ENCODE measurements around the gene IFNA8. TPM values are rescaled to one million over a fixed set of nuclear protein-coding genes. Genes with fewer than 3 reads are reported as not detected.
A peak's percentile ranks its signal among the peaks of the same experiment; 100 is the strongest.
"Not testable (repeated sequence)": the region's sequence is repeated elsewhere in the genome, so short reads cannot be mapped to it uniquely, and the experiment has no call there.

Gene IFNA8
- total RNA-seq, 1 donor from 2014 or later = not detected

GRCh38 chr9:21415493-21416267, 6.8 kb downstream of the IFNA8 start:
- FAIRE-seq (no peak), DNase-seq (ENCODE audit: low spot score in 2 of 2) (no peak)

GRCh38 chr9:21428235-21428634, 19.3 kb downstream of the IFNA8 start:
- DNase-seq (ENCODE audit: low spot score in 2 of 2) (no peak), FAIRE-seq (no peak)

- no peak for DNase-seq (ENCODE audit: low spot score in 2 of 2)
- FAIRE-seq = no peak
Measured at GRCh38 chr9:21429191-21429590, 20.3 kb downstream of the IFNA8 start.

- DNase-seq (ENCODE audit: low spot score in 2 of 2) = no peak
- FAIRE-seq = no peak
Measured at GRCh38 chr9:21432672-21433425, 23.9 kb downstream of the IFNA8 start.

- DNase-seq (ENCODE audit: low spot score in 2 of 2) (peak in 1 of 2 donors; percentile 6), FAIRE-seq (peak; percentile 59)
Measured at GRCh38 chr9:21434202-21435014, 25.5 kb downstream of the IFNA8 start.

GRCh38 chr9:21435015-21435383, 26.1 kb downstream of the IFNA8 start:
- not testable (repeated sequence) for DNase-seq (ENCODE audit: low spot score in 2 of 2); FAIRE-seq

- DNase-seq (ENCODE audit: low spot score in 2 of 2) = no peak
- FAIRE-seq = peak; percentile 89
Measured at GRCh38 chr9:21440139-21440538, 31.2 kb downstream of the IFNA8 start, which contains the start of gene IFNA1. IFNA1 (plus strand) TSS chr9:21440439; CDS start chr9:21440508, 69 bp downstream.

GRCh38 chr9:21443849-21444625, 35.1 kb downstream of the IFNA8 start:
- DNase-seq (ENCODE audit: low spot score in 2 of 2) (no peak), FAIRE-seq (no peak)

- FAIRE-seq; DNase-seq (ENCODE audit: low spot score in 2 of 2): not testable (repeated sequence)
Measured at GRCh38 chr9:21449312-21449711, 40.4 kb downstream of the IFNA8 start.

GRCh38 chr9:21450733-21451394, 41.9 kb downstream of the IFNA8 start:
- no peak for FAIRE-seq
- DNase-seq (ENCODE audit: low spot score in 2 of 2) = no peak

GRCh38 chr9:21452681-21453080, 43.8 kb downstream of the IFNA8 start:
- FAIRE-seq (no peak), DNase-seq (ENCODE audit: low spot score in 2 of 2) (no peak)

GRCh38 chr9:21454149-21454548, 45.2 kb downstream of the IFNA8 start:
- DNase-seq (ENCODE audit: low spot score in 2 of 2) = no peak
- no peak for FAIRE-seq

- FAIRE-seq (no peak), DNase-seq (ENCODE audit: low spot score in 2 of 2) (peak in 1 of 2 donors; percentile 7)
Measured at GRCh38 chr9:21455320-21455719, 46.4 kb downstream of the IFNA8 start.

Other genes with a start within 250 kb of the IFNA8 start
- not detected for gene IFNA21, start 242.5 kb upstream of the IFNA8 start, total RNA-seq
- gene IFNA4, start 221.5 kb upstream of the IFNA8 start, total RNA-seq = not detected
- gene IFNA7, start 206.9 kb upstream of the IFNA8 start, total RNA-seq = not detected
- not detected for gene IFNA10, start 202.0 kb upstream of the IFNA8 start, total RNA-seq
- not detected for gene IFNA16, start 191.8 kb upstream of the IFNA8 start, total RNA-seq
- not detected for gene IFNA17, start 180.9 kb upstream of the IFNA8 start, total RNA-seq
- not detected for gene IFNA14, start 169.1 kb upstream of the IFNA8 start, total RNA-seq
- not detected for gene IFNA5, start 103.8 kb upstream of the IFNA8 start, total RNA-seq
- 71.7 TPM for gene KLHL9, start 73.7 kb upstream of the IFNA8 start, total RNA-seq
- gene IFNA6, start 58.2 kb upstream of the IFNA8 start, total RNA-seq = not detected
- not detected for gene IFNA13, start 41.1 kb upstream of the IFNA8 start, total RNA-seq
- not detected for gene IFNA2, start 23.7 kb upstream of the IFNA8 start, total RNA-seq
- not detected for gene IFNA1, start 31.3 kb downstream of the IFNA8 start, total RNA-seq
- gene IFNE, start 73.2 kb downstream of the IFNA8 start, total RNA-seq = under 0.01 TPM

Measured in frontal cortex (tissue), 4 donors.